ENCODE measurements around the gene MYORG. TPM values are rescaled to one million over a fixed set of nuclear protein-coding genes. Genes with fewer than 3 reads are reported as not detected.

The MYORG gene
- total RNA-seq, 1 experiment from 2014 or later: 11.5 TPM

DNA sequence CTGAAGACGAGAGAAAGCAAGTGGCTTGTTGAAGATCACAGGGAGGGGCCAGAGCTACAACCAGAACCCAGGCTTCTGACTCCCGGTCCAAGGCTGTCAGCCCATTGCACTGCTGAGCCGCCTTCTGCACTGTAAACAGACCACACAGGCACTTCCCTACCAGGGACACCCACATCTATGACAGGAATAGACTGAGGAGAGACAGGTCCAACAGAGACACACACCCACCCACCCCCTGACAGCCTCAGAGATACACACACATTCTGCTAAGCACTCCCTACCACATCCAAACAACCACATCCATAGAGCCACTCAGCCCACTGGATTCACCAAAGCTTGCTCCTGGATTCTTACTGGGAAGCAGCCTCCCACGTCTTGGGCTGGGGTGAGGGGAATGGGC lies 23.0 kb upstream of the MYORG start:
- CTCF ChIA-PET: no interaction called here
- no TSS peak for BruUV-seq (replicated peaks)

DNA sequence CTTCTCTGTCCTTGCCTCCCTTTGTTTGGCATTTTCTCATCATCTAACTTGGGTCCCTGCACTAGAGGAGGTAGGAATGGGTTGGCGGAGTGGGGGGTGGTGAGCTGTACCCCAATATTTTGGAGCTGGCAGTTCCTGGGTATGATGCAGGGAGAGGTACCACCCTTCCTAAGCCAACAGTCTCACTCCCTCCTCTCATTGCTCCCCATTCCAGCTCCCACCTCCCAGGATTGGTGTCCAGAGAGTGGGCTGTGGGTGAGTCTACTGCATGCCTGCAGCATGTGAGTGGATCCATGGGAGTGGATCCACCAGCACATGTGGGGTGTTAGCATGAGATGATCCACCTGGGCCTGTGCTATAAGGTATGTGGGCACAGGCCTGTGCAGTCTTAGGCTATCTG lies 22.2 kb upstream of the MYORG start:
- no TSS peak for BruUV-seq (replicated peaks)
- DNase-seq: no peak
- Mint-ChIP-seq H3K9me3 (ENCODE audit: low read depth, unreplicated experiment) (no peaks in the 10 kb centered on the region), H3K4me1 (ENCODE audit: low read depth, unreplicated experiment) (no peaks in the 10 kb centered on the region), H3K27me3 (ENCODE audit: unreplicated experiment) (no peaks in the 10 kb centered on the region), H3K36me3 (ENCODE audit: insufficient read depth, unreplicated experiment) (no peaks in the 10 kb centered on the region), H3K4me3 (ENCODE audit: low read depth, unreplicated experiment) (no peak overlapping the region), H3K27ac (ENCODE audit: unreplicated experiment) (no peak overlapping the region)
- TF ChIP-seq, protein P1, sequence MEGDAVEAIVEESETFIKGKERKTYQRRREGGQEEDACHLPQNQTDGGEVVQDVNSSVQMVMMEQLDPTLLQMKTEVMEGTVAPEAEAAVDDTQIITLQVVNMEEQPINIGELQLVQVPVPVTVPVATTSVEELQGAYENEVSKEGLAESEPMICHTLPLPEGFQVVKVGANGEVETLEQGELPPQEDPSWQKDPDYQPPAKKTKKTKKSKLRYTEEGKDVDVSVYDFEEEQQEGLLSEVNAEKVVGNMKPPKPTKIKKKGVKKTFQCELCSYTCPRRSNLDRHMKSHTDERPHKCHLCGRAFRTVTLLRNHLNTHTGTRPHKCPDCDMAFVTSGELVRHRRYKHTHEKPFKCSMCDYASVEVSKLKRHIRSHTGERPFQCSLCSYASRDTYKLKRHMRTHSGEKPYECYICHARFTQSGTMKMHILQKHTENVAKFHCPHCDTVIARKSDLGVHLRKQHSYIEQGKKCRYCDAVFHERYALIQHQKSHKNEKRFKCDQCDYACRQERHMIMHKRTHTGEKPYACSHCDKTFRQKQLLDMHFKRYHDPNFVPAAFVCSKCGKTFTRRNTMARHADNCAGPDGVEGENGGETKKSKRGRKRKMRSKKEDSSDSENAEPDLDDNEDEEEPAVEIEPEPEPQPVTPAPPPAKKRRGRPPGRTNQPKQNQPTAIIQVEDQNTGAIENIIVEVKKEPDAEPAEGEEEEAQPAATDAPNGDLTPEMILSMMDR (IDR thresholded peaks at IDR 0.05; ENCODE audit: unreplicated experiment): no peak
- intact Hi-C loops (cut with micrococcal nuclease; ENCODE audit: unreplicated experiment): no loop called here
- CTCF ChIA-PET: no interaction called here

More for the DNA sequence above, 23.0 kb upstream of the MYORG start:
- no peak overlapping the region for H3K27ac Mint-ChIP-seq (ENCODE audit: unreplicated experiment)
- TF ChIP-seq, protein P1 (IDR thresholded peaks at IDR 0.05; ENCODE audit: unreplicated experiment): no peak
- H3K4me3 Mint-ChIP-seq (ENCODE audit: low read depth, unreplicated experiment): no peak overlapping the region
- H3K27me3 Mint-ChIP-seq (ENCODE audit: unreplicated experiment): no peaks in the 10 kb centered on the region
- H3K36me3 Mint-ChIP-seq (ENCODE audit: insufficient read depth, unreplicated experiment): no peaks in the 10 kb centered on the region
- intact Hi-C loops (cut with micrococcal nuclease; ENCODE audit: unreplicated experiment): loop anchor here (5.0 to 10.0 kb wide), 2 partner anchors 148 to 195 kb away; no protein-coding TSS in a partner anchor
- no peak for DNase-seq
- H3K4me1 Mint-ChIP-seq (ENCODE audit: low read depth, unreplicated experiment): no peaks in the 10 kb centered on the region
- H3K9me3 Mint-ChIP-seq (ENCODE audit: low read depth, unreplicated experiment): no peaks in the 10 kb centered on the region

DNA sequence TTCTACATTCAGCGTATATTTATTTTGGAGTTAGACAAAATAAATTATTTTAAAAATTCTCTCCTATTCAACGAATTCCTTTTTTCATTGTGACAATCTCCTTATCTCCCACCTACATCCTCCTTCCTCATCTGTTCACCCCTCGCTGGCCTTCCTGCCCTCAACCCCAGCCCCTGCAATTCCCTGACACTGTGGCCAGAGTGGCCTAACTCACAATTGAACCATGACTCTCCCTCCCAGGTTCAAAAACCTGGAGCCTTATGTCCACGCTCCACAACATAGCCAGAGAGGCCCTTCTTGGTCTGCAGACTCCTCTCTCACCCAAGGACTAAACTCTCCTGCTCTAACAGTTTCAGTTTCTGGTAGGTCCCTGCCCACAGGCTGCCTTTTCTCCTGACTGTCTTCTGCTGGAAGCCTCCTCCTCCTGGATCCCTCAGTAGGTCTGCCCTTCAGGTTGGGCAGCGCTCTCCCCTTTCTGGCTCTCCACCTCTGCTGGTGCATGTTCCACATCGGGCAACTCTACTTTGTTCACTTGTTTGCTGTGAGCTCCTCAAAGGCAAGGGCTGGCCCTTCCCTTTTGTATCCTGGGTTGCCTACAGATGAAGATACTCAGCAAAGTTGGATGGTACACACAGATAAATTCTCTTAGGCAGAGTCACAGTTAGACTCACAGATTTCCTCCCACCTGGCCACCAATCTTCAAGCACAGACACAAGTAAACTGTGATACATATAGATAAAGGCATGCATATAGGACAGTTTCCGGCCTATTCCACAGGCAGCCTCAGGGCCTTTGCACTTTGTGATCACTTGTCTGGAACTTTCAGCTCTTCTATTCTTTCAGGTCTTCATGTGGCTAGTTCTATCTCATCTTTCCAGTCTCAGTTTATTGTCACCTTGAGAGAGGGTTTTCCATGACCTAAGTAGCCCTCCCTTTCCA lies 19.8 kb upstream of the MYORG start:
- H3K4me1 Mint-ChIP-seq (ENCODE audit: low read depth, unreplicated experiment): no peaks in the 10 kb centered on the region
- no peaks in the 10 kb centered on the region for H3K9me3 Mint-ChIP-seq (ENCODE audit: low read depth, unreplicated experiment)
- no peaks in the 10 kb centered on the region for H3K27me3 Mint-ChIP-seq (ENCODE audit: unreplicated experiment)
- no peaks in the 10 kb centered on the region for H3K36me3 Mint-ChIP-seq (ENCODE audit: insufficient read depth, unreplicated experiment)
- no peak for DNase-seq
- intact Hi-C loops (cut with micrococcal nuclease; ENCODE audit: unreplicated experiment): no loop called here
- TF ChIP-seq, protein P1 (IDR thresholded peaks at IDR 0.05; ENCODE audit: unreplicated experiment): no peak
- H3K27ac Mint-ChIP-seq (ENCODE audit: unreplicated experiment): no peak overlapping the region
- H3K4me3 Mint-ChIP-seq (ENCODE audit: low read depth, unreplicated experiment): no peak overlapping the region
- no TSS peak for BruUV-seq (replicated peaks)
- CTCF ChIA-PET: no interaction called here

DNA sequence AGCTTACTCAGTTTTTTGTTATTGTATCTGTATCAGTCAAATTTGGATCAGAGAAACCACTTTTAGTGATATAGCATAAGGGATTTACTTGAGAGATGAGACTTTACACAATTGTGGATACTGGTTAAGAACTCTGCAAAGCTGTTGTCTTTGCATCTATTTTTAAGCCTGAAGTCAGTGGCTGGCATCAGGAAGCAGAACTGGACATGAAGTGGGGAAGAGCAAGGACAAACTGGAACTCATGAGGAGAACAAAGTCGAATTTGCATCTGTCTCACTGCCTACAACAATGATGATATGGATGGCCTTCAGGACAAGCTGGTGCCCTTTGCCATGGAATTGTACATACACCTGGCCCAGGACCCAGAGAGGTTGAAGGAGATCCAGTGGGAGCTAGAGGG lies 15.8 kb upstream of the MYORG start:
- CTCF ChIA-PET: no interaction called here
- TF ChIP-seq, protein P1 (IDR thresholded peaks at IDR 0.05; ENCODE audit: unreplicated experiment): no peak
- H3K9me3 Mint-ChIP-seq (ENCODE audit: low read depth, unreplicated experiment): no peaks in the 10 kb centered on the region
- no TSS peak for BruUV-seq (replicated peaks)
- H3K27ac Mint-ChIP-seq (ENCODE audit: unreplicated experiment): no peak overlapping the region
- no peak overlapping the region for H3K4me3 Mint-ChIP-seq (ENCODE audit: low read depth, unreplicated experiment)
- DNase-seq: no peak
- H3K36me3 Mint-ChIP-seq (ENCODE audit: insufficient read depth, unreplicated experiment): no peaks in the 10 kb centered on the region
- H3K4me1 Mint-ChIP-seq (ENCODE audit: low read depth, unreplicated experiment): no peaks in the 10 kb centered on the region
- no peaks in the 10 kb centered on the region for H3K27me3 Mint-ChIP-seq (ENCODE audit: unreplicated experiment)
- intact Hi-C loops (cut with micrococcal nuclease; ENCODE audit: unreplicated experiment): no loop called here

All from Calu3 (cell line).